GDM1 (cell line): ENCODE data around the gene SYNPO.

ENCODE experiments used
- DNase-seq: peaks from one replicate; lab custom pipeline; 2025; lab: John Stamatoyannopoulos, UW

SYNPO gene

GRCh38 chr5:150658699-150659265, 18.3 kb downstream of the SYNPO start:
- no peak for DNase-seq

DNA sequence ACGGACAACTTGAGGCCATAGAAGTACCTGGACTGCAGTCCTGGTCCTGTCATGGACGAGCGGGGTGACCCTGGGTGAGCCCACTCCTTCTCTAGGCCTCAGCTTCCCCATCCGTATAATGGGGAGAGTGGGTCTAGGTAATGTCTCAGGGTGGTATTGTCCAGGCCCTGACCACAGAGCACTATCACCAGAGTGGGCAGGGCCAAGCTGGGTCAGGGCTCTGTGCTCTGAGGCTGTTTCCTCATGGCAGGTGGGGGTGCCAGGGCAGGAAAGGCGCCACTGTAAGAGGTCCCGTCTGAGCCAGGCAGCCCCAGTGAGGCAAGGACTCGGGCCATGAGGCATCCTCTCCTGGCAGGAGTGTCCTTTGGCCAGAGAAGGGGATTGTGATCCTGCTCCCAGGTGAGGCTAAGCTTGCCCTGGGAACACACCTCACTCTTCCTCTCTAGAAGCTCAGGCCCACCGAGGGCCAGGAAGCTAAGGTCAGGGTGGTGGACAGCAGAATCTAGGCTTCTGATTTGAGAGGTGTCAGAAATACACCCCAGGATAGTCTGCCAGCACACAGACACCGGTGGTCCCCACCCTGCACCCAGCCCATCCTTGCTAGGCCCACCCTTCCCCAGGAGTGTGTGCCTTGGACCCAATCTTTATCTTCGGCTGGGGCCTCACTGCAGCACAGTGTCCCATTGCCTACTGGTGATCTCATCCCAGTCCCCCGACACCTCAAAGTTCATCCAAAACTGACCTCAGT, 19.1 kb downstream of the SYNPO start:
- DNase-seq: no peak

DNA sequence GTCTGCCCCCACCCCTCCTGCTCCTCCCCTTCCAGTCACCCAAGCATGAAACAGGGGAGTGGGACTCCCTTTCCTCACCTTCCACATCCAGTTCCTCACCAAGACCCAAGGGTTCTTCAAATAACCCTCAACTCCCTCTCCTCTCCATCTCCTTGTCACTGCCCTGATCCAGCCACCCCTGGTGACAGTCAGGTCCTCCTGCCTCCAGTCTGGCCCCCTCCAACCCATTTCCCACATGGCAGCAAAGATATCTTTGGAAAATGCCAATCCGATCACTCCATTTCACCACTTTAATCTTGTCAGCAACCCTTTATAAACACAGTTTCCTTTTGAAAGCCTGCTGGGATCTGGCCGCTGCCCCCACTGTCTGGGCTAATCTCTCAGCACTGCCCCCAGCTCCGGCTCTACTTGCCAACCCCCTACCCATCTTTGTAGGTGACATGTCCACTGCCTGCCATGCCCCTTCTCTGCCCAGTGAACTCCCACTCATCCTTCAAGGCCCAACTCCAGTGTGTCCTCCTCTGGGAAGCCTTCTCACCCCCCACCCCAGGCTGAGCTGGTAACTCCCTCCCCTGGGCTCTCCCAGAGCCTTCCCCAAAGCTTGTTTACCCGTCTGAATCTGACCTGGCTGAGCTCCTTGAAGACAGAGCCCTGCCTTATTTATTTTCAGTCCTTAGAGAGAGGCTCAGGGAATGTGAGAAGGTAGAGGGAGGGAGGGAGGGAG, 19.8 kb downstream of the SYNPO start:
- no peak for DNase-seq

GRCh38 chr5:150661086-150661485, 20.6 kb downstream of the SYNPO start, which contains the start of gene MYOZ3:
Gene MYOZ3 (plus strand): TSS chr5:150661251. CDS start chr5:150662942, 1,691 bp downstream.
- DNase-seq: no peak

DNA sequence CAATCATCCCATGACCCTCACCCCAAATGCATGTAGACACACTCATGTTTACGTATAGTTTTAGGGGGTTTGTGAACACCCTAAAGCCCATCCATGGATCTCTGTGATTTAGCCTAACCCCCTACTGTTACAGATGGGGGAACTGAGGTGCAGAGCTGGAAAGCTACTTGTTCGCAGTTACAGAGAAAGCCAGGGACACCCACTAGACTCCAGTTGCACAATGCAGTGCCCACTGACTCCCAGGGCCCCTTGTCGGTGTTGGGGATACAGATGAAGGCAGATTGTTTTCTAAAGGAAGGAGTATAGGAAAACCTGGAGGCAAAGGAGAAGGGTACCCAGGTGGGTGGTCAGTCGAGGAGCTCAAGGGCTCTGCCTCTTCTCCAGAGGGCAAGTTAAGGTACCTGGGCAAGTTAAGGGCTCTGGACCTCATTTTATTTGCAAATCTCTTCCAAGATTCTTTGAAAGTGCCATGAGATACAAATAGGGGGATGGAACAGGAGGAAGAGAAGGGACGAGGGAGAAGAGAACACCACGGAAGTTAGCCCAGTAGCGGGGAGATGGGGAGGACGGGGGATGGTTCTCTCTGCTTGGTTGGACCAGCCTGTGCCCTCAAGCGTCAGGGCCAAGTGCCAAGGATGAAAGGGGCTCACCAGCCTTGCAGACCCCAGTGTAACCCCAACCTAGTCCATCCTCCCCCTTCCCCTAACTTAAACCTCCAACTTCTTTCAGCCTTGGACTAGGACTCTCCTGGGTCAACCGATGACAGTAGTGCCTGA, 21.5 kb downstream of the SYNPO start:
- DNase-seq: no peak

DNA sequence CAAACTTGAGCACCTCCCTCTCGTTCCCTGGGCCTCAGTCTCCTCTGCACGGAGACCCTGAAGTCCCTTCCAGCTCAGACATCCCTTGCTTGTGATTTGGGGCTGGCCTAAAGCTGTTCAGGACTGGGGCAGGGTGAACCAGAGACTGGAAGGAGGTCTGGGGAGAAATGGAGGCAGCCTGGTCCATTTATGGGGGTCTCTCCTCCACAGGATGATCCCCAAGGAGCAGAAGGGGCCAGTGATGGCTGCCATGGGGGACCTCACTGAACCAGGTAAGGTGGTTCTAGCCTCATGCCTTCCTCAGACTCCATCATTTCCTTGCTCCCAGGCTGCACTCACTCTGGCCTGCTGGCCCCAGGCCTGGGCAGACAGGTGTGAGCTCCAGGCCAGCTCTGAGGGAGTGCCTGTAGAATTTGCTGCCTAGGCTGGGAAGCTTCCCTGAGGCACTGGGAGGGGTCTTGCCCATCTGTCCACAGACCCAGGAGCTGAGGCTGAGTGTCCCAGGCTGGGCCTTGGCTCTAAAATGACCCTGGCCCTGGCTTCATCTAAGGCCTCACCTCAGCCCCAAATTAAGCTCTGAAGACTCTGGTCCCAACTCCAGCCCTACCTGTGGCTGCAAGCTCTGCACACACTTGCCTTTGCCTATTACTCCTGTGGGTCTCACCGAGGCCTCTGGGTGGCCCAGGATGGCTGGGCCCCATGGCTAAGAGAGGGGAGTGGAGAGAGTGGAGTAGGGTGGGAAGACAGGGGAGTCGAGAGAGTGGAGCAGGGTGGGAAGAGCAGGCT, 22.5 kb downstream of the SYNPO start:
- DNase-seq: no peak

DNA sequence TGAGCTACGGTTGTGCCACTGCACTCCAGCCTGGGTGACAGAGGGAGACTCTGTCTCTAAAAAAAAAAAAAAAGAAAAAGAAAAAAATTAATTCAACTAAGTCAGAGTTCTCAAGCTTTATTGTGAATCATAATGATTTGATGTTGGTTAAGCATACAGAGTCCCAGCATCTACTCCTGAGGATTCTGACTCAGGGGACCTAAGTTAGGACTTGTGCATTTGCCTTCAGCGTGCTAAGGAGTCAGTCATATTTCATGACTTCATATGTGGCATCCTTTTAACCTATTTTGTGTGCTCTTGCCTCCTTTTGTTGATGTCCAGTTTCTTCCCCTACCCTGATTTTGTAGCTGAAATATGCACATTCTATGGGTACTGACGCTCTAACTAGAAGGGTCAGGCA, 23.5 kb downstream of the SYNPO start:
- no peak for DNase-seq

DNA sequence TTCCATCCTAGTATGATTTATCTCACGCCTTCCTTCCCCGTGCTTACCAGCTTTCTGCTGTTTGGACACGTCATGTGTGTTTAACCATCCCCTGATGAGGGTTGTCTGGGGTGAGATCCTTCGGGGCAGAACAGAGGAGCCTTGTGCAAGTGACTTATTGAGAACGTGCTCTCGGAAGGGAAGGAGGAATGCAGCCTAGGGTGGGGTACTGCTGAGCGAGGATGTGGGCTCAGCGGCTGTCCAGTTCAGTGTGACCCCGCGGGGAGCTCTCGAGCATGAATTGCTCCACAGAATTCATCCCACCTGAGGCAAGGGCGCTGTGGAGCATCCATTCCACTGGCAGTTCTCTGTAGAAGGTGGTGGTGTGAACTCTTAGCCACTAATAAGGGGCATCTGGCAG, 24.6 kb downstream of the SYNPO start:
- no peak for DNase-seq

DNA sequence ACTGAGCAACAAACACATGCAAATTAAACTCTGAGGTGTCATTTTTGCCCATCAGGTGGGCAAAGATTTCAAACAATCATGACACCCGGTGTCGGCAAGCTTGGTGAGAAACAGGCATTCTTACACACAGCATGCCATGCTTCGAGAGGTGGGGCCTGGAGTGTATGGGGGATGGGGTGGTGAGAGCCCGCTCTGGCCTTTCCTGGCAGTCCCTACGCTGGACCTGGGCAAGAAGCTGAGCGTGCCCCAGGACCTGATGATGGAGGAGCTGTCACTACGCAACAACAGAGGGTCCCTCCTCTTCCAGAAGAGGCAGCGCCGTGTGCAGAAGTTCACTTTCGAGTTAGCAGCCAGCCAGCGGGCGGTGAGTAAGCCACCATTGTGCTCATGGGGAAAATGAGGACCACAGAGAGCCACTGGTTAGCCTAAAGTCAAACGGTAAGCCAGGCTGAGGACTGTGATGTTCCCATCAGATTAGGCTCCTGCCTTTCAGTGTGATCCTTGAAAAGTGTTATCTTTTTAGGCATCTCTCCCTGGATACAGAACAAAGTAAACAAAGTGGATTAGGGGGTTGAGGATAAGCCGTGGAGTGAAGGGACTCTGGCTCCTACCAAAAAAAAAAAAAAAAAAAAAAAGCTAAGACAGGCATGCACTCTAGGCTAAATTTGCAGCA, 30.0 kb downstream of the SYNPO start:
- no peak for DNase-seq

GRCh38 chr5:150670948-150671310, 30.5 kb downstream of the SYNPO start:
- DNase-seq: no peak

- peak; percentile 59 for DNase-seq
Measured at GRCh38 chr5:150671509-150672236, 31.2 kb downstream of the SYNPO start.

DNA sequence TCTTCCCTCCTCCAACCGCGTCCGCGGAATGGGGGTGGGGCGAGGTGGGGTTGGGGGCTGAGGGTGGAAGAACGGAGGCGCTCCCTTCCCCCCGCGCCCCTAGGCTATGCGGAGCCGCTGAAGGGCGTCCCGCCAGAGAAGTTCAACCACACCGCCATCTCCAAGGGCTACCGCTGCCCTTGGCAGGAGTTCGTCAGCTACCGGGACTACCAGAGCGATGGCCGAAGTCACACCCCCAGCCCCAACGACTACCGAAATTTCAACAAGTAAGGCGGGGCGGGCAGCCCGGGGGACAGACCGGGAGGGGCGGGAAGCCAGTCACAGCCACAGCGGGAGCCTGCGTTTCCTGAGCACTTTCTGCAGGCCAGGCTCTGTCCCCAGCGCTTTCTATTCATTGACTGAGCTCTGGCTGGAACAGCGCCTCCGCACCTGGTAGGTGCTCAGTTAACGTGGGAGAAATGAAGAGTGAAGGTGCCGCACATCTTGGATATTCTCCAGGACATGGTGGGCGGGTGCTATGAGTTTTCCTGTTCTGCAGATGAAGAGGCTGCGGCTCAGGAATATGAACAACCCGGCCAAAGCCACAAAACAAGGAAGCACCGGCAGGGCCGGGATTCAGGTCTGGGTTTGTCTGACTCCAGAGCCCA, 31.9 kb downstream of the SYNPO start:
- DNase-seq: peak; percentile 72

DNA sequence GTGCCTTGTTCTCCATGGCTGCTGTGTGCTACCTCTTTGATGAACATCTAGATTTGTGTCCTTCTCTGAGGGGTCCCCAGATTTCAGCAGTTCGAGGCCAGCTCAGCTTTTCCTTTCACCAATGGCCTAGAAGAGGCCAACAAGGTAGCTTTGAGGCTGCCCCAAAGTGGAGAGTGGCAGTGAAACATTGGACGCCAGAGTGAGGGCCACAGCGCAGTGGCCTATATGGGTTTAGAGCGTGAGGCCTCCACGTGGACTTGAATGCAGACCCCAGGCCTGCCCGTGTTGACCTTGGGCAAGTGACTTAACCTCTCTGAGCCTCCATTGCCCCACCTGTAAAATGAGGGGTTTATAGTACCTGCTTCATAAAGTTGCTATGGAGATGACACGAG, 32.4 kb downstream of the SYNPO start:
- no peak for DNase-seq

- no peak for DNase-seq
Measured at GRCh38 chr5:150674341-150674821, 33.9 kb downstream of the SYNPO start.

DNA sequence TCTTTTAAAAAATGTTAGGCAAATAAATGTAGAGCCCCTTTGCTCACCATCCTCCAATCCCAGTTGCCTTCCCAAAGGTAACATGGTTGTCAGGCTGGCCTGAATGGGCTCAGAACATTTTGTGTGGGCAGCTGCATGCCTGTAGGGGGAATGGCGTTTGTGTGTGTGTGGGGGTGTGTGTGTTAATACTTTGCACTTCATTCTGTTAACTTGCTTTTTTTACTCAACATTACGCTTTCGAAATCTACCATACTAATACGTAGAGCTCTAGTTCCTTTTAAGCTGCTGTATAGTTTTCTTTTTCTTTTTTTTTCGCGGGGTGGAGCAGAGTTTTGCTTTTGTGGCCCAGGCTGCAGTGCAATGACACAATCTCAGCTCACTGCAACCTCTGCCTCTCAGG, 34.6 kb downstream of the SYNPO start:
- DNase-seq: no peak

GRCh38 chr5:150676578-150676977, 36.1 kb downstream of the SYNPO start:
- DNase-seq: no peak

- no peak for DNase-seq
Measured at GRCh38 chr5:150689120-150689519, 48.7 kb downstream of the SYNPO start.

GRCh38 chr5:150690760-150691159, 50.3 kb downstream of the SYNPO start:
- DNase-seq: no peak

DNA sequence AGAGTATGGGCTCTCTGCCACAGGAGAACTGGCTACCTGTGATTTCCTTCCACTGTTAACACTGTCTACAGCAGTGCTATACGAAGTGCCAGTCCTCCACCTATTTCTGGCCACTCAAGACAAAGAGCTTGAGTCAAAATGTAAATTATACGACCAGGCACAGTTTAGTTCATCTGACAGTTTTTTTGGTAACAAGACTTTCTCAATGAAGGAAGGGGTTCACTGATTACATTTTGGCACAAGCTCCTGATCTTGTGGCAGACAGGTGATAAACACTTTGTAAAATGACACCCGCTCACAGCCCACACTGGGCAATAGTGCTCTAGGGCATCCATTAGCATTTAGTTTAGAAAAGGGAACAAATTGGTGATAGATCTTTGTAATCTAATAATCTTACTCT, 51.8 kb downstream of the SYNPO start:
- no peak for DNase-seq

DNA sequence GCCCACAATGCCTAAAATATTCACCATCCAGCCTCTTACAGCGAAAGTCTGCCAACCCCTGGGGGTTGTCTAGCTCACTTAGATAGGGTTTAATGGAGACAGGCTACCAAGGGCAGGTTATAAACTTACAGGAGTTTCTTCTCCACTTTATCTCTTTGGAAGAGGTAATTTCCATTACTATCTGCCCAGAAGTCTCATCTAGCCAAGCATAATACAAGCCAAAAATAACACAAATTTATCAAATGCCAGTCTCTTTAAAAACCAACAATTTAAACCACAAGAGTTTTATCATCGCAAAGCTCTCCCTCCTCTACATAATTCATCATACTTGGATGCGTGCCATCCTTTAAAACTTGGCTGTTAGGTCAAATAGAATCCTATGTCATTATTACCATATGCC, 54.2 kb downstream of the SYNPO start:
- no peak for DNase-seq
